Measurements from ENCODE around the gene PPP2R1A.

The PPP2R1A gene

DNA sequence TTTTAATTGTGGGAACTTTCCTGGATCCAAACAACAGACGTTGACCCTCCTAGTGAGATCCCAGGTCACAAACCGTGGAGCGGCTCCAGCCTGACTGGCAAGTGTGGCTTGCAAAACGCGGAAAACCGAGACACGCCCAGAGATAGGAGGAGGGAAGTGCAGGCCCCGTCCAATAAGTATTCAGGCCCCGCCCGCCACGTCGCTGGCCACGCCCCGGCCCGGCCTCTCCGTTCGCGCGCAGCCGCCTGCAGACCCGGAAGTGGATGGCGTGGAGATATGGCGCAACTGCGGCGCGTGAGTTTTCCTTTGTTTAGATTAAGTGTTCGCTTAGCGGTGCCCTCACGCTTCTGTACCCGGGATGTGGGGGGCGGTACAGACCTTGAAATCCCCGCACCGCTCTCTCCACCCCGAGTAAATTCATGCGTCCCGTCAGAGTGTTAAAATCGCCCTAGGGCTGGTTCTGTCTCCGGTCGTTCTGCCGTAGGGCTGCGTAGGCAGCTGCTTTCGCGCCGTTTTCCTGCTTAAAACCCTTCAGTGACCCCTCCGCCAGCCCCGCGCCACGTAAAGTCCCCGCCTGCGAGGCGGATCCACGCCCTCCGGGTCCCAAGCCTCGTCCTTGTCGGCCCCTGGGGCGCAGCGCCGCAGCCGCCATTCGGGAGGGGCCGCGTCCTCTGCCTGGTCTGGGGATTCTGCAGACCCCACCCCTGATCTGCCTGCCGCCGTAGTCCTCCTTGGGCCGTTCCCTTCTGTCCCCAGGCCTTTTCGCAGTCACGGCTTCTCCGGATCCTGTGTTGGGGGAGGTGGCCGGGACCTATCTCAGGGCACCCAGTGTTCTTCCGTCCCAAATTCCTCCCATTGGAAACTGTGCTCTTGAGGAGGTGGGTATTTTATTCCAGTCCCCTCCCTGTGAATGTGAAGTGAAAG, 79.7 kb downstream of the PPP2R1A start, which contains the start of gene ZNF766:
ZNF766 (plus strand) TSS at position 250 of the 924 bp plus-strand sequence; CDS start at position 277, 27 bp downstream.
- ChIA-PET CTCF (no interaction called here), POLR2A (no interaction called here)
- peak; percentile 95 for DNase-seq (ENCODE audit: extremely low spot score)
- TF ChIP-seq ELF4 (IDR thresholded peaks at IDR 0.05): peak; percentile 95
- no peak for TF ChIP-seq FOXM1 (IDR thresholded peaks at IDR 0.05; ENCODE audit: borderline replicate concordance)
- TF ChIP-seq, protein P1, sequence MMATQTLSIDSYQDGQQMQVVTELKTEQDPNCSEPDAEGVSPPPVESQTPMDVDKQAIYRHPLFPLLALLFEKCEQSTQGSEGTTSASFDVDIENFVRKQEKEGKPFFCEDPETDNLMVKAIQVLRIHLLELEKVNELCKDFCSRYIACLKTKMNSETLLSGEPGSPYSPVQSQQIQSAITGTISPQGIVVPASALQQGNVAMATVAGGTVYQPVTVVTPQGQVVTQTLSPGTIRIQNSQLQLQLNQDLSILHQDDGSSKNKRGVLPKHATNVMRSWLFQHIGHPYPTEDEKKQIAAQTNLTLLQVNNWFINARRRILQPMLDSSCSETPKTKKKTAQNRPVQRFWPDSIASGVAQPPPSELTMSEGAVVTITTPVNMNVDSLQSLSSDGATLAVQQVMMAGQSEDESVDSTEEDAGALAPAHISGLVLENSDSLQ (IDR thresholded peaks at IDR 0.05): no peak
- no peak for TF ChIP-seq FOXK2 (IDR thresholded peaks at IDR 0.05)
- TF ChIP-seq SP1 (IDR thresholded peaks at IDR 0.05): peak; percentile 53; the same call in 1 of the 2 replicates
- TF ChIP-seq HDGF (IDR thresholded peaks at IDR 0.05; ENCODE audit: borderline replicate concordance): no peak
- peak; percentile 65; the same call in 1 of the 2 replicates for TF ChIP-seq L3MBTL2 (conservative IDR thresholded peaks at IDR 0.05)
- TF ChIP-seq FOXA1 (IDR thresholded peaks at IDR 0.05): no peak

DNA sequence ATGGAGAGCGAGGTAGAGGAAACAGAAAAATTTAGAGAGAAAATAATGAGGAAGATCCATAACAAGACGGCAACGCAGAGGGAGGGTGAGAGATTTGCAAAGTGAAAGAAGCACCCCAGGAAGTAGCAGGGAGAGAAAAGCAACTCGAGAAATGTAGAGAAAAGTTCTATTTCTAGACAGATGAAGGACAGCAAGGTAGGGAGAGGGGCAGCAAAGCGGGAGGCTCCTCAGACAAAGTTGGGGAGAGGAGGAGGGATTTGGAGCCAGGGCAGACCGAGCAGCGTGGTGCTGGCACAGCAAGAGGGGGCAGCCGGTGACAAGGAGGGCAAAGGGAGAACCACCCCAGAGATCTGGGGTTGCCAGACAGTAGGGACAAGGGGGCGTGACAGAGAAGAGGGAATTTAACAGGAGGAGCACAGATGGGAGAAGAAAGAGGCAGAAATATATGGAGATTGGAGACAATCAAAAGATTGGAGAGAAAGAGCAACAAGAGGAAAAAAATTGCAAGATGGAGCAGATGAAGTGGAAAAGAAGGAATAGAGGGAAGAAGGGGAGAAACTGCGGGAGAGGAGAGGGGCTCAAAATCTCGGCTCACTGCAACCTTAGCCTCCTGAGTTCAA, 80.5 kb downstream of the PPP2R1A start:
- no peak for DNase-seq (ENCODE audit: extremely low spot score)
- TF ChIP-seq ZNF384 (IDR thresholded peaks at IDR 0.05) (no peak), HDGF (IDR thresholded peaks at IDR 0.05; ENCODE audit: borderline replicate concordance) (no peak), BHLHE40 (IDR thresholded peaks at IDR 0.05; ENCODE audit: borderline replicate concordance) (no peak), FOXK2 (IDR thresholded peaks at IDR 0.05) (no peak), ARNT (IDR thresholded peaks at IDR 0.05) (no peak), LEF1 (IDR thresholded peaks at IDR 0.05; ENCODE audit: borderline replicate concordance) (no peak), ELF4 (IDR thresholded peaks at IDR 0.05) (no peak), SUZ12 (IDR thresholded peaks at IDR 0.05) (no peak), NFRKB (IDR thresholded peaks at IDR 0.05) (no peak), SP1 (IDR thresholded peaks at IDR 0.05) (no peak)
- TF ChIP-seq, protein P1 (IDR thresholded peaks at IDR 0.05): no peak
- CTCF ChIA-PET: no interaction called here
- POLR2A ChIA-PET: no interaction called here

DNA sequence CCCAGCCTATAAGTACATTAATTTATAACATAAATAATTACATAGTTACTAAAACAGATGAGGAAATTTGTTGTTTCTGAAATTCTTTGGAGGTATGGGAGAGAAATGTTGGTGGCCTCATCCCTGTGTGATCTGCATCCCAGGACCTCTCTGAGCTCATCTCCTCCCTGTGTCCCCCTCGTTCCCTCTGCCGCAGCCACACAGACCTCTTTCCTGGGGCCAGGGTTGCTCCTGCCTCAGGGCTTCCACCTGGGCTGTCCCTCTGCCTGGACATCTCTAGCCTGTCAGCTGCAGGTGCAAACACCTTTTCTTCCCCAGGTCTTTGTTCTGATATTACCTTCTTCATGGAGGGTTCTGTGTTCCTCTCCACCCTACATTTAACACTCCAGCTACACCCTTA, 83.4 kb downstream of the PPP2R1A start:
- no peak for DNase-seq (ENCODE audit: extremely low spot score)
- CTCF ChIA-PET: no interaction called here
- POLR2A ChIA-PET: no interaction called here
- TF ChIP-seq TARDBP (IDR thresholded peaks at IDR 0.05): no peak
- no peak for TF ChIP-seq LEF1 (IDR thresholded peaks at IDR 0.05; ENCODE audit: borderline replicate concordance)
- TF ChIP-seq ZNF384 (IDR thresholded peaks at IDR 0.05): no peak
- TF ChIP-seq HDGF (IDR thresholded peaks at IDR 0.05; ENCODE audit: borderline replicate concordance): no peak
- no peak for TF ChIP-seq FOXM1 (IDR thresholded peaks at IDR 0.05; ENCODE audit: borderline replicate concordance)
- TF ChIP-seq FOXA1 (IDR thresholded peaks at IDR 0.05): no peak
- TF ChIP-seq SUZ12 (IDR thresholded peaks at IDR 0.05): no peak
- no peak for TF ChIP-seq NFRKB (IDR thresholded peaks at IDR 0.05)
- TF ChIP-seq SP1 (IDR thresholded peaks at IDR 0.05): no peak
- TF ChIP-seq FOXK2 (IDR thresholded peaks at IDR 0.05): no peak
- TF ChIP-seq, protein P1 (IDR thresholded peaks at IDR 0.05): no peak
- no peak for TF ChIP-seq CTBP1 (IDR thresholded peaks at IDR 0.05; ENCODE audit: borderline replicate concordance)
- TF ChIP-seq L3MBTL2 (conservative IDR thresholded peaks at IDR 0.05): no peak
- TF ChIP-seq ELF4 (IDR thresholded peaks at IDR 0.05): no peak

DNA sequence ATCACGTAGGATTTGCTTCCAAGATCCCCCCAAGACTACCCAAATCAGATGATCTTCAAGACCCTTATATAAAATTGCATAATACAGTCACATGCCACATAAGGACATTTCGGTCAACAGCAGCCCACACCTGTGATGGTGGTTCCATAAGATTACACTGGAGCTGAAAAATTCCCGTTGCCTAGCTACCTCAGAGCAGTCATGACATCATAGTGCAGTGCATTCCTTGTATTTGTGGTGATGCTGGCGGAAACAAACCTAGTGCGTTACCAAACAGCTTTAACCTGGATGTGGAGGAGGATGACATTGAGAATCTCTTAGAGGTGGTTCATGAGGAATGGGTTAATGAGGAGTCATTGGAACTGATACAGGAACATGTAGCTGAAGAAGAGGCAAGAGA, 84.3 kb downstream of the PPP2R1A start:
- ChIA-PET POLR2A (no interaction called here), CTCF (no interaction called here)
- TF ChIP-seq ELF4 (IDR thresholded peaks at IDR 0.05) (no peak), NFRKB (IDR thresholded peaks at IDR 0.05) (no peak), FOXK2 (IDR thresholded peaks at IDR 0.05) (no peak), BHLHE40 (IDR thresholded peaks at IDR 0.05; ENCODE audit: borderline replicate concordance) (no peak), SUZ12 (IDR thresholded peaks at IDR 0.05) (no peak), TARDBP (IDR thresholded peaks at IDR 0.05) (no peak), FOXA1 (IDR thresholded peaks at IDR 0.05) (no peak), ZNF384 (IDR thresholded peaks at IDR 0.05) (no peak), LEF1 (IDR thresholded peaks at IDR 0.05; ENCODE audit: borderline replicate concordance) (no peak), ARNT (IDR thresholded peaks at IDR 0.05) (no peak), SP1 (IDR thresholded peaks at IDR 0.05) (no peak), HDGF (IDR thresholded peaks at IDR 0.05; ENCODE audit: borderline replicate concordance) (no peak), L3MBTL2 (conservative IDR thresholded peaks at IDR 0.05) (no peak), FOXM1 (IDR thresholded peaks at IDR 0.05; ENCODE audit: borderline replicate concordance) (no peak), CTBP1 (IDR thresholded peaks at IDR 0.05; ENCODE audit: borderline replicate concordance) (no peak)
- TF ChIP-seq, protein P1 (IDR thresholded peaks at IDR 0.05): no peak
- DNase-seq (ENCODE audit: extremely low spot score): no peak

DNA sequence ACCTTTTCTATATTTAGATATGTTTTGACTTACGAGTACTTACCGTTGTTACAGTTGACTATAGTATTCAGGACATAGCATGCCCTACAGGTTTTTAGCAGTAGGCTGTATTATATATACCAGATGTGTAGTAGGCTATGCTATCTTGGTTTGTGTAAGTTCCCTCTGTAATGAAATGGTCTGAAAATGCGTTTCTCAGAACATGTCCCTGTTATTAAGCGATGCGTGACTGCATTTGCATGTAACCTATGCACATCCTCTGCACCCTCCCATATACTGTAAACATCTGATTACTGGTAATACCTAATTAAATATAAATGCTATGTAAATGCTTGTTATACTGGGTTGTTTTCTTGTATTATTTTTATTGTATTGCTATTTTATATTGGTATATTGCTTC, 86.1 kb downstream of the PPP2R1A start:
- CTCF ChIA-PET: no interaction called here
- POLR2A ChIA-PET: no interaction called here
- no peak for TF ChIP-seq TARDBP (IDR thresholded peaks at IDR 0.05)
- TF ChIP-seq FOXM1 (IDR thresholded peaks at IDR 0.05; ENCODE audit: borderline replicate concordance): no peak
- no peak for TF ChIP-seq NFRKB (IDR thresholded peaks at IDR 0.05)
- no peak for TF ChIP-seq BHLHE40 (IDR thresholded peaks at IDR 0.05; ENCODE audit: borderline replicate concordance)
- TF ChIP-seq FOXA1 (IDR thresholded peaks at IDR 0.05): no peak
- no peak for TF ChIP-seq CTBP1 (IDR thresholded peaks at IDR 0.05; ENCODE audit: borderline replicate concordance)
- no peak for TF ChIP-seq LEF1 (IDR thresholded peaks at IDR 0.05; ENCODE audit: borderline replicate concordance)
- TF ChIP-seq L3MBTL2 (conservative IDR thresholded peaks at IDR 0.05): no peak
- no peak for TF ChIP-seq ZNF384 (IDR thresholded peaks at IDR 0.05)
- no peak for DNase-seq (ENCODE audit: extremely low spot score)

Measured in HEK293T (cell line).